Measurements from ENCODE around the gene IGFBP2. TPM values are rescaled to one million over a fixed set of nuclear protein-coding genes. Genes with fewer than 3 reads are reported as not detected.

Gene IGFBP2
- total and polyA plus RNA-seq, 2 of the 8 experiments (the other 6 are each of a cell fraction or from before 2014, with no cell fraction given) = 326 to 782 TPM

- TF ChIP-seq TBP (IDR thresholded peaks at IDR 0.05; ENCODE audit: low read depth, low read length) = no peak
- TF ChIP-seq HDAC2 (IDR thresholded peaks at IDR 0.05; ENCODE audit: borderline replicate concordance in 1 of 2, low read depth in 2 of 2, low read length in 2 of 2) = no peak
- no peak for TF ChIP-seq SIX5 (IDR thresholded peaks at IDR 0.05; ENCODE audit: low read depth, low read length)
- no peak for TF ChIP-seq EP300 (IDR thresholded peaks at IDR 0.05; ENCODE audit: borderline replicate concordance in 1 of 2, low read depth in 2 of 2, low read length in 2 of 2)
- 0 out of 2 replicates have a peak, but pooled peaks have one; percentile 34 for TF ChIP-seq E2F6 (IDR thresholded peaks at IDR 0.05)
- no peak for TF ChIP-seq NRF1 (IDR thresholded peaks at IDR 0.05; ENCODE audit: low read depth, low read length)
- TF ChIP-seq POLR2A (IDR thresholded peaks at IDR 0.05; ENCODE audit: control extremely low read depth in 1 of 2, low read depth in 2 of 2, low read length in 2 of 2) = no peak
These were observed 3.6 kb downstream of the IGFBP2 start (continued) for GRCh38 chr2:216636551-216637450.

All from H1 (cell line).